HG03571 (cell line): ENCODE data around the gene CCSER1.
"Not testable (repeated sequence)": the region's sequence is repeated elsewhere in the genome, so short reads cannot be mapped to it uniquely, and the experiment has no call there.

Experiments
- ATAC-seq: cut with Tn5 transposase; IDR thresholded peaks from one replicate; pipeline ENCODE4 v1.9.1; 2021; ENCODE audit not compliant: unreplicated experiment

The CCSER1 gene

DNA sequence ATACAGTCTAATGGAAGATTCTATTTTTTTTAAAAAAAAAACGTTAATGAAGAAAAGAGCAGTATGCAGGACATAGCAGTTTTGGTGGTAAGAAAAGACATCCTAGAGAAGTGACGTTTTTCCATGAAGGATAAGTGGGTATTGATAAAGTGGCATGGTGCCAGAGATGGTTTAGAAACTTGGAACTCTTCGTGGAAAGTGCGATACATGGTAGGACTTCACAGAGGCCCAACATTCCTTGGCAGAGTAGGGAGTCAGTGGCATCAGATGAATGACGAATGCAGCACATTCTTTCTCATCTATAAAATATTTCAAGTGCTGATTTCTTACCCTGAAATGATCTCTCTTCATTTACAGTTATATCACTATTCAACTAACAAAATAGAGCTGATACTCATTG lies 298.7 kb downstream of the CCSER1 start:
- ATAC-seq, result no peak

DNA sequence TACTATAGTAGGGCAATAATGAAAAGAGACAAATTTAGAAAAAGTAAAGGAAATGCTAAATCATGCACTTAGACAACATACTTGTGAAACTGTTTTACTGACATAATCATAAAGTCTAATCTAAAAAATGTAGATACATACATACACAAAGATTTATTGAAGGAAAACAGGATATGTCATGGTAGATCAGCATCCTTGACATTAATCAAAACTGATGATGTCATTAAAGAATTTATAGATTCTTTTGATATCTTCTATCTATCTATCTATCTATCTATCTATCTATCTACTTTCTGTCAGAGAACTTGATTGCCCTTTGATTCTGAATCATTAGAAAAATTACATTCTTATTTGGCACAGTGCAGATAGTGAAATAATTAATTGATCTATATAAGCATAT lies 311.3 kb downstream of the CCSER1 start:
- no peak for ATAC-seq

DNA sequence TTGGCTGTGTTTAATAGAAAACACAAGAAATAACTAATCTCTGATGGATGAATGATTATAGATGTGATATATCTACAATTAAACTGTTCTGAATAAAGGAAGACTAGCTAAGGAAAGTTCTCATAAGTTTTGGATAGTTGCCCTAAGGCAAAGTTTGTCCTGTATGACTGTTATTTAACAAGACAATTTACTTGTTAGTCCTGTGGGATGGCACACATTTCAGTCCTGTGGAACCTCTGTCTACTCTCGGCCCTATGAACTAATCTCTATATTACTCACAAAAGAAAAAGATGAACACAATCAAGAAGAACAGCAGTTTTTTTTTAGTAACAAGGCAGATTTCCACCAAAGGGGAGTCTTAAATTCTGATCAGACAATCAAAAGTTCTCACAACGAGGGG lies 314.6 kb downstream of the CCSER1 start:
- no peak for ATAC-seq

DNA sequence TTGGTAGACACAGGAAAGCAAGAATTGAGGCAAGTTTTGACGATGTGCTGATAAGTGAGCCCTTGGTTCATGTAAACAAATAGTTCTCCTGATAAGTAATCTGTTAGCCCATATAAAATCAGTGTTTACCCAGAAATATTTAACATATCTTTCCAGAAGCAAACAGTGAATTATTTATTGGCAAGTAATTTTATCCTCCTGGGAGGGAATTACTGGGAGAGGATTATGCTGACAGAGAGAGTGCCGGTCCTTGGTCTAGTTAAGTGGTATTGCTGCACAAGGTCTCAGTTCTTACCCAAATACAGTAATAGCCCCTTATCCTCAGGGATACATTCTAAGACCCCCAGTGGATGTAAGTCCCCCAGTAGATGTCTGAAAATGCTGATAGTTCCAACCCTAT lies 315.4 kb downstream of the CCSER1 start:
- no peak for ATAC-seq

DNA sequence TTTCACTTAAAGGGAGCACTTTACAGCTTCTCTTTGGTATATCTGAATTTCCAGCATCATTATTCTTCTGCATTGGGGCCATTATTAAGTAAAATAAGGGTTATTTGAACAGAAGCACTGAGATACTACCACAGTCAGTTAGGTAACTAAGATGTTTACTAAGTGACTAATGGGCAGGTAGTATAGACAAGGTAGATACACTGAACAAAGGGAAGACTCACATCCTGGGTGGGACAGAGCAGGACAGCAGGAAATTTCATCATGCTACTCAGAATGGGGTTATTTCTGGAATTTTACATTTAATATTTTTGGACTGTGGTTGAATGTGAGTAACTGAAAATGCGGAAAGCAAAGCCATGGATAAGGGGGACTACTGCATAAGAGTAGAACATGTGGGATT lies 316.0 kb downstream of the CCSER1 start:
- no peak for ATAC-seq

DNA sequence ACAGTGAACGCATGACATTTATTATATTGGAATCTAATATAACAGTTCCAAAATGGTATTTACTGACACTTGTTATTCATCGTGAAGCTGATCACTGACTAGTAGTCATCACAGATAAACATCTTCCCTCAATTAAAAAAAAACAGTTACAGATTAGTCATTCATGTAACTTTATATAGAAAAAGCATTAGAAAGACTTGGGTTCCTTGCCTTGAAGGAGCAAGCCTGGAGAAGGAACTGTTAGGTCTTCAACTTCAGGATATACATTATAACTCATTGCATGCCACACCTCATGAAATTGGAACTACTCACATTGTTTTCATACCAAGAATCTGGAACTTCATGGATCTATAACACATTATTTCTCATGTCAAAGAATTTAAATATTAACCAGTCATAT lies 317.7 kb downstream of the CCSER1 start:
- no peak for ATAC-seq

GRCh38 chr4:90445380-90445779 lies 318.2 kb downstream of the CCSER1 start:
- no peak for ATAC-seq

- no peak for ATAC-seq
Measured at GRCh38 chr4:90449626-90450025, 322.4 kb downstream of the CCSER1 start.

GRCh38 chr4:90456891-90457290 lies 329.7 kb downstream of the CCSER1 start:
- no peak for ATAC-seq

GRCh38 chr4:90457817-90458216 lies 330.6 kb downstream of the CCSER1 start:
- no peak for ATAC-seq

DNA sequence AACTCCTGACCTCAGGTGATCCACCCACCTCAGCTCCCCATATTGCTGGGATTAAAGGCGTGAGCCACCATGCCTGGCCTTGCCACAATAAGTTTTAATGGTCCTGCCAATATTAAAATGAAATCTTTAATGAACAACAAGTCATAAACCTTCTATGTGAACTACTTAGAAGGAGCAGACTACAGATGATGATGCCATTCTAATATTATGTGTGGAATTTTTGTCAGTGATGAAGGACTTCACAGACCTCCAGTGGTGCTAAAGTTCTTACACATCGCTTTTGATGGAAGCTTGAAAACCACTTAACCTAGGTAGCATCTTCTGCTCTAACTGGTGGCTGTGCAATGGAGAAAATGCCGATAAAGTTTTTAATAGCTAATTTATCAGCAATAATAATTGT lies 331.4 kb downstream of the CCSER1 start:
- no peak for ATAC-seq

DNA sequence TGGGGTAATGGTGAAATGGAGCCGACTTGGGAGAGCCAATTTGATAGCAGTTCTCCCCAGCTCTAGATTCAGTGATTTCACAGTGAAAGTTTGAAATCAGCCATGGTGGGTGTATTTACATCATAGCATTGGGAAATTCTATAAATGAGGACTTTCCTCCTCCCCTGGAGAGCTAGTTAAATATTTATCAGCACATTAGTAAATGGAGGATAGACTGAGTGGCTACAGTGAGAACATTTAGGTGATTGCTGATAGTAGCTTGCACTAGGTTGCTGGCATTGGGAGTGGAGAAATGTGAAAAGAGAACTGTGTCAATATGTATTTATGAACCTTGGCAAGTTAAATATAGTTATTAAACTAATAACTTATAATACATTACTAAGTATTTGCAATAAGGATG lies 347.3 kb downstream of the CCSER1 start:
- ATAC-seq, result no peak

- ATAC-seq, result no peak
Measured at GRCh38 chr4:90476019-90476418, 348.8 kb downstream of the CCSER1 start.

DNA sequence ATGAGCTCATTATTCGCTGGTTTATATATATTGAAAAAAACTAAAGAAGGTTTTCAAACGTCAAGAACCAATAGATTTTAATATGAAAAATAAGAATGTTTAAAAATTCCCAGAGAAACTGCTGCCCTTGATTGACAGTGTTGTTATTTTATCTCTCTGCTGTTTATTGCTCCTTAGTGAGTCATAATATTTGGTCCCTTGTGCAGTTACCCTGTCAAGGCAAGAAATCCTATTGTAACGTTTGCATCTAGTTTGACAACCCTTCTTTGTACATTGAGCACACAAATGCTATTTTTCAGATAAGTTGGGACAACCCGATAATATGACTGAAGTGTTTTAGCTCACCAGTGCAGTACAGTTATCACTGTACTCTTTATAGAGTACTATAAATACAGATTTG lies 349.4 kb downstream of the CCSER1 start:
- no peak for ATAC-seq

- not testable (repeated sequence) for ATAC-seq
Measured at GRCh38 chr4:90484894-90485293, 357.7 kb downstream of the CCSER1 start.

- ATAC-seq, result no peak
Measured at GRCh38 chr4:90486346-90486745, 359.2 kb downstream of the CCSER1 start.

DNA sequence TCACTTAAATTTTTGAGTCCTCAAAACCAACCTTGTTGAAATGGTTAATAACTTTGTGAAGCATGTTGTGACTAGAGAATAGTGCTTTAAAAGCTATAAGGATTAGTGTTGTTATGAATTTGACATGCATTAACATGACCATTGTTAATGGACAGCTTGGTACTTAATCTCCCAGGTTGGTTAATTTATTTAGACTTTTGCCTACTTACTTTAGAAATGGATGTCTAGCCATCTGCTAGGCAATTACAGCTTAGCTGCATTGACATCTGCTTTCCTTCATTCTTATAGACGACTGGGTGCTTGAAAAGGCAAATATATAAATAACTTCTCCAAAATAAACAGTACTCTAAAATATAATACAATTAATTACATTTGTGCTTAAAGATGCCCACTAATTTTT lies 368.0 kb downstream of the CCSER1 start:
- ATAC-seq, result no peak

DNA sequence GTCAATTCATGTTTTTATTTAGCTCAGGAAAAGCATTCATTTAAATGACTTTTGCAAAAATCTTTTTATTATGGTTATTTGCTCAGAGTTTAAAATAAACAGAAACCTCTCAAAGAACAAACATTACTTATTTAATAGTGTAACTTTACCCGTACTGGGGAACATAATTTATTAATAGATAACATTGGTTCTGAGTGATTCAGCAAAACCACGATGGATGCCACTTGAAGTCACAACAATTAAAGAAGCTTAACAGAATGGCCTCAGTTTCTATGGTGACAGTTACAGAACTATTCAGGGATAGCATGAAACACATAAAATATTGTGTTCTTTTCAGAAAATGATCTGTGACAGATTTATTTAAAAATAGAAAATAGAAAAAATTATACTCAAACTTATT lies 368.7 kb downstream of the CCSER1 start:
- no peak for ATAC-seq

DNA sequence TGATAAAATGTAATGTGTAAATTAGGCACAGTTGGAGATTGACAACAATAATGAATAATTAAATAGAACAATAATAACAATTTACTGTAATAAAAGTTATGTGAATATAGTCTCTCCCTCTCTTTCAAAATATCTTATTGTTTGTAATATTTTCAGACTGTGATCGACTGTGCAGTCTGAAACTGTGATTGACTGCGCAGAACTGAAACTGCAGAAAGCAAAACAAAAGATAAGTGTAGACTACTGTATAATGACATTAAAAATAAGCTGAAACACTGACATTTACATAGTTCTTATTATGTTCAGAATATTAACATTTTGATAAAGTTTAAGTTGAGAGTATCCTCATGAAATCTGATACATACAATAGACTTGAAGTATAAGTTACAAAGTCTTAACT lies 371.0 kb downstream of the CCSER1 start:
- ATAC-seq, result no peak

DNA sequence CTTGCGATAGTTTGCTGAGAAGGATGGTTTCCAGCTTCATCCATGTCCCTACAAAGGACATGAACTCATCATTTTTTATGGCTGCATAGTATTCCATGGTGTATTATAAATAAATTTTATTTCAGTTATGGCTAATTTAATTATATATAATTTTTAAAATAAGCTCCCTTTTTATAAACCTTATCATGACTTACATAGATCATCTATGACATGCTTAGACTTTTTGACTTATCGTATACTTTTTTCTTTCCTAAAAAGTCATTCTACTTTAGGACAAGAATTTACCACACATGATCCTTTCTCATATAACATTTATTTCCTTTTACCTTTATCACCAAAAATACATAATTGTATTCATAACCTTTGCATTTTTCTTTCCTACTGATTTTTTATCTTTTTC lies 376.5 kb downstream of the CCSER1 start:
- ATAC-seq, result no peak

DNA sequence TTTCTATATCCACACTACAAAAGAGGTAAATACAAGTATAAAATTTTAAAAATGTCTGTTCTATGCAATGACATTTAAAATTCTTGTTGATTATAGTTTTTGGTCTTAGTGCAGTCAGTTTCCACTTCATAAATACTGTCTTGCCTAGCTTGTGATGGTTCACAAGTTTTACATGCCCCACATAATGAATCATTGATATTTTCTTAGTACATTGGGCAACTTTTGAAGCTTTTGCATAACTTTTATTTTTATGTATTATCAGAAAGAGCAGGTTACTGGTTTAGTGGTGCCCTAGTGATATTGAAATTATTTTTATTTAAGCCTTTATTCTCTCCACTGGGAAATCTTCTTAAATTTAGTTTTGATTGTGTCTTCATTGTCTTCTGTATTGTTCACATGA lies 388.0 kb downstream of the CCSER1 start:
- no peak for ATAC-seq

DNA sequence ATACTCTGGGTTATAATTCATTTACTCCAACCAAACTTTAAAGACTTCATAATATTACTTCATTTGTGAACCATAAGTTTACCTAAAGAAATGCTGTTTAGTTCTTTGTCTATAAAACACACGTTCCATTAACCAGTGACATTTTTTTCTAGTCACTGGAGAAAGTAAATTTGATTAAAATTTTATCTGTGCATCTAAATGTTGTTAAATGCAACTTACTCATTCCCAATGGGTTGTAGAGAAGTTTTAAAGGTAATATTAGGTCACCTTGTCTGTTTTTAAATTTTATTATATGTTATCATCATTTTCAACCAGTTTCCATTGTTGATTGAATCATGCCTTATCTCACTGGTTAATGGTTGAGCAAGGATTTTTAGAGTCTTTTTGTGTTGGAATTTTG lies 401.4 kb downstream of the CCSER1 start:
- no peak for ATAC-seq

DNA sequence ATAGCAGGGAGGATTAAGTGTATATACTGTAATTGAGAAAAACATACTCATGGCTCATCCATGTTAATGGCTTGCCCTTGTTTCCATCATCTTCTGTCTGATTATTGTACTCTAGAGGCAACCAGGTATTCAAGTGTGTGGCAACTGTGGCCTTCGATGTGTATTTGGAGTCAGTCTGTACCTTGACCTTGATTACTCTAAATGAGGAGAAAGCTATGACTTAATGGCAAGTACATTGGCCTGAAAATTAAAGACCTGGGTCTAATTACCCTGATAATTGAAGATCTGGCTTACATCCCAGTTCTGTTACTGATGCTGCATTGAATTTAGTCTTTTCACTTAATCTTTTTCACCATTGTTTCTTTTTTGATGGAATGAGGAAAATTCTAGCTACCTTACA lies 409.2 kb downstream of the CCSER1 start:
- no peak for ATAC-seq

GRCh38 chr4:90537491-90537890 lies 410.3 kb downstream of the CCSER1 start:
- ATAC-seq, result no peak
